T-cell (primary cell): Measurements from ENCODE around the gene PCDH9. TPM values are rescaled to one million over a fixed set of nuclear protein-coding genes. Genes with fewer than 3 reads are reported as not detected.

Source experiments
- ATAC-seq, 4 experiments: fragments of 200-7000 bp in 3 of 4; fragments of 150-1000 bp in 1 of 4; cut with Tn5 transposase; replicated peaks in 1 of 4; 1 replicate in 3 of 4; 2 replicates in 1 of 4; pipeline ENCODE4 v1.10.0; 2021; ENCODE audit warnings: moderate library complexity in 3 of 4, mild to moderate bottlenecking in 2 of 4, moderate number of reproducible peaks in 1 of 4
- CTCF ChIA-PET, 2 donors: fragments of 300-600 bp; sonication (Branson Sonifier 250); formaldehyde crosslinking; loops; one replicate each; lab custom pipeline; 2022; ENCODE audit warnings: antibody characterized with exemption in 2 of 2; lab: Charles Lee
- POLR2A ChIA-PET, 2 donors: fragments of 300-600 bp; sonication (Branson Sonifier 250); formaldehyde crosslinking; loops; one replicate each; lab custom pipeline; 2022; ENCODE audit warnings: antibody characterized with exemption in 2 of 2; lab: Charles Lee
- DNase-seq, 35 experiments: peaks; one replicate each; pipeline versions ENCODE4 v3.0.0 to v3.0.0-alpha.2; 2013 to 2023
- H3K27ac ChIP-seq: one replicate; pipeline ENCODE4 v1.5.1; 2013; ENCODE audit warnings: low read length
- H3K27me3 ChIP-seq, 2 experiments: replicated peaks in 1 of 2; 1 replicate in 1 of 2; 2 replicates in 1 of 2; pipeline versions ENCODE4 v1.6.1 to v1.7.0; 2013; ENCODE audit warnings: low read length in 1 of 2, mixed read lengths in 1 of 2; ENCODE audit not compliant: control insufficient read depth in 2 of 2, insufficient read depth in 2 of 2; ENCODE audit errors: extremely low read depth in 1 of 2
- H3K36me3 ChIP-seq, 2 donors: 1 replicate in 1 of 2; 2 replicates in 1 of 2; pipeline versions ENCODE4 v1.6.1 to v1.7.0; 2013; ENCODE audit warnings: low read length in 1 of 2; ENCODE audit not compliant: control insufficient read depth in 2 of 2, insufficient read depth in 1 of 2; ENCODE audit errors: extremely low read depth in 1 of 2
- H3K4me1 ChIP-seq, 2 experiments: 1 replicate in 1 of 2; 2 replicates in 1 of 2; pipeline versions ENCODE4 v1.6.1 to v1.7.0; 2013; ENCODE audit warnings: low read length in 2 of 2, mixed read lengths in 1 of 2; ENCODE audit not compliant: insufficient read depth in 2 of 2, control insufficient read depth in 1 of 2; ENCODE audit errors: extremely low read depth in 1 of 2
- H3K4me3 ChIP-seq, 2 donors: 1 replicate in 1 of 2; 2 replicates in 1 of 2; pipeline versions ENCODE4 v1.5.1 to v1.7.0; 2013; ENCODE audit warnings: mild to moderate bottlenecking in 2 of 2, low read length in 1 of 2, moderate library complexity in 1 of 2; ENCODE audit not compliant: control insufficient read depth in 1 of 2; ENCODE audit errors: extremely low read depth in 1 of 2
- H3K9me3 ChIP-seq: 2 replicates; pipeline ENCODE4 v1.7.0; 2013
- H3K27ac Mint-ChIP-seq, 2 donors: one replicate each; pipeline ENCODE4 v1.8.0; 2020 to 2021; ENCODE audit warnings: mild to moderate bottlenecking in 2 of 2, mixed read lengths in 2 of 2
- H3K27me3 Mint-ChIP-seq, 2 donors: one replicate each; pipeline ENCODE4 v1.8.0; 2021 to 2022; ENCODE audit warnings: mixed read lengths in 2 of 2
- H3K36me3 Mint-ChIP-seq: one replicate; pipeline ENCODE4 v1.8.0; 2021; ENCODE audit warnings: mixed read lengths
- H3K4me1 Mint-ChIP-seq, 3 donors: one replicate each; pipeline ENCODE4 v1.8.0; 2020 to 2022; ENCODE audit warnings: mixed read lengths in 3 of 3, mild to moderate bottlenecking in 1 of 3
- H3K4me3 Mint-ChIP-seq, 3 donors: one replicate each; pipeline ENCODE4 v1.8.0; 2020 to 2022; ENCODE audit warnings: mild to moderate bottlenecking in 3 of 3, mixed read lengths in 3 of 3, moderate library complexity in 3 of 3
- H3K9me3 Mint-ChIP-seq, 3 donors: one replicate each; pipeline ENCODE4 v1.8.0; 2020 to 2022; ENCODE audit warnings: mixed read lengths in 3 of 3
- WGBS: methylation state at CpG from one replicate; pipeline ENCODE4 v1.1.5; 2013; ENCODE audit warnings: missing lambda C conversion rate; ENCODE audit not compliant: insufficient coverage; 5-methylcytosine and 5-hydroxymethylcytosine counted together
- total RNA-seq, 35 experiments: library from RNA in 6 of 35; stranded (reverse) in 6 of 35; fragments of 120-200 nt in 1 of 35; gene quantifications; one replicate each; pipeline versions ENCODE4 v1.2.1 to v1.2.4 and lab custom pipeline; 2013 to 2026

PCDH9 gene
- total RNA-seq, 5 donors from 2014 or later (not counting 1 experiment from before 2014, with no cell fraction given) = 0.38 to 1.3 (median 0.53) TPM

DNA sequence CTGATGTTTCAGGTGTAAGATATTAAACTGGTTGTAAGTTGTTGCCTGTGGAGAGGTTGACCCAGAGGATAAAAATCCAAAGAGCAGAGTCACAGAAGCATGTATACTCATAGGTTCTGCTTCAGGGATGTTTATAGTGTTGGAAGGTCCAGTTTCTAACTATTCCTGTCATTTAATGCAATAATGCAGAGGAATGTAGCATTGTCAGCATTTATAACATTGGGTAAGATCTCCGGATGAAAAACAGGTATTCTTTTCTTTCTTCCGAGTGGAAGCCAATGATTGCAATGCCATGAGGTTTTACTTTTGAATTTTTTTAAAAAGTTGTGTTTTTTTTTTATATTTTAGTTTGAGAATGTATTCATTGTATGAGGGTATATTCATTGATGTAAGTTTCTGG, 771.0 kb downstream of the PCDH9 start:
- no peaks in the 10 kb centered on the region for H3K9me3 ChIP-seq
- no peaks in the 10 kb centered on the region for H3K36me3 ChIP-seq
- no peak overlapping the region for H3K4me3 Mint-ChIP-seq
- H3K27me3 Mint-ChIP-seq = no peaks in the 10 kb centered on the region
- no peak overlapping the region for H3K27ac ChIP-seq
- H3K36me3 Mint-ChIP-seq = no peaks in the 10 kb centered on the region
- no peaks in the 10 kb centered on the region for H3K27me3 ChIP-seq
- POLR2A ChIA-PET = no interaction called here
- DNase-seq (no peak), ATAC-seq (no peak)
- H3K4me1 ChIP-seq = no peaks in the 10 kb centered on the region
- WGBS = 100% methylated on average over 1 of the region's 2 CpGs
- no peak overlapping the region for H3K27ac Mint-ChIP-seq
- H3K9me3 Mint-ChIP-seq = peaks cover 2 to 14% (median 12%) of the 10 kb centered on the region in 3 donors
- H3K4me3 ChIP-seq = no peak overlapping the region
- CTCF ChIA-PET = no interaction called here
- no peaks in the 10 kb centered on the region for H3K4me1 Mint-ChIP-seq

DNA sequence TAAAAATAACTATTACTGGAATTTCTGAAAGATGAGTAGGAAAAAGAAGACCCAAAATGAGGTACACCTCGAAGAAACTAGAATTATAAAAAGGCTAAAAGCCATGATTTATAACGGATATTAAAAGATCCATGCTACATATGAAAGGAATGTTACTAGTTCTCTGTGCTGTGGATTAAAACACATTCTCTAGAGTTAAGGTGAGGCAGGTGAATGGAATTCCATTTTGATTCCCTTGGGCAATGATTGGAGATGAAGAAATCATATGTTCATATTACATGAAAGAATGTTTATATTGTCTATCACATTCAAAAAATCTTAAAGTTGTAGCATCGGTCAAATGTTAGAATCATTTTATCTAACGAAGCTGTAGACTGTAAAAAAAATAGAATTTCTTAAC, 783.7 kb downstream of the PCDH9 start:
- ChIA-PET POLR2A (no interaction called here), CTCF (no interaction called here)
- Histone ChIP-seq H3K36me3 (no peaks in the 10 kb centered on the region), H3K27ac (no peak overlapping the region), H3K9me3 (no peaks in the 10 kb centered on the region), H3K4me1 (no peaks in the 10 kb centered on the region), H3K4me3 (no peak overlapping the region), H3K27me3 (no peaks in the 10 kb centered on the region)
- H3K4me1 Mint-ChIP-seq = no peaks in the 10 kb centered on the region
- no peak overlapping the region for H3K4me3 Mint-ChIP-seq
- DNase-seq (no peak), ATAC-seq (no peak)
- peaks cover 0 to 7% (median 4%) of the 10 kb centered on the region in 3 donors for H3K9me3 Mint-ChIP-seq
- WGBS = 79% methylated on average over 2 of the region's 4 CpGs
- H3K27ac Mint-ChIP-seq = no peak overlapping the region
- H3K36me3 Mint-ChIP-seq = no peaks in the 10 kb centered on the region
- no peaks in the 10 kb centered on the region for H3K27me3 Mint-ChIP-seq

DNA sequence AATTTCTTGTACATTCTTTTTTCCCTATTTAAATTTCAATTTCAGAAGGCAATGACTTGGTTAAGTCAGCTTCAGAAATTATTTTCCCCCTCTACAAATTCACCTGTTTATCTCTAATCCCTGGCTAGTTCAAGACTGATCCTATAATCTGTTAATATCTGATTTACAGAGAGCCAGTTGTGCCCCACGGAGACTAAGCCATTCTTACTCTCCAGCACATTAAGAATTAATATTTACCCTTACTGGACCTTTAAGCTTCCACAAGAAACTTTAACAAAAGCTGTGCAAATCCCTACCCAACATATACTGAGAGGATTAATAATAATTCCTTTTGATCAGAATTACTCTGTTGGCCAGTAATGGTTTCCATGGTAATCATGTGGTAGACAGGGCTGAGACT, 786.2 kb downstream of the PCDH9 start:
- H3K9me3 ChIP-seq = no peaks in the 10 kb centered on the region
- H3K27ac ChIP-seq = no peak overlapping the region
- Mint-ChIP-seq H3K36me3 (no peaks in the 10 kb centered on the region), H3K4me3 (no peak overlapping the region), H3K9me3 (peaks cover 0 to 4% (median 0%) of the 10 kb centered on the region in 3 donors), H3K27ac (no peak overlapping the region), H3K4me1 (no peaks in the 10 kb centered on the region), H3K27me3 (no peaks in the 10 kb centered on the region)
- H3K36me3 ChIP-seq = no peaks in the 10 kb centered on the region
- ATAC-seq = no peak
- H3K27me3 ChIP-seq = no peaks in the 10 kb centered on the region
- POLR2A ChIA-PET = interaction anchor here in 1 of 2 donors (0.6 kb wide), 1 partner anchor 206 kb away, joined by 3 read pairs; no protein-coding TSS in a partner anchor
- H3K4me3 ChIP-seq = no peak overlapping the region
- CTCF ChIA-PET = interaction anchor here (0.6 kb wide), 2 partner anchors 13 to 93 kb away, joined by 3 read pairs; no protein-coding TSS in a partner anchor
- WGBS = 80% methylated on average over 1 of the region's 1 CpG
- H3K4me1 ChIP-seq = no peaks in the 10 kb centered on the region
- no peak for DNase-seq

DNA sequence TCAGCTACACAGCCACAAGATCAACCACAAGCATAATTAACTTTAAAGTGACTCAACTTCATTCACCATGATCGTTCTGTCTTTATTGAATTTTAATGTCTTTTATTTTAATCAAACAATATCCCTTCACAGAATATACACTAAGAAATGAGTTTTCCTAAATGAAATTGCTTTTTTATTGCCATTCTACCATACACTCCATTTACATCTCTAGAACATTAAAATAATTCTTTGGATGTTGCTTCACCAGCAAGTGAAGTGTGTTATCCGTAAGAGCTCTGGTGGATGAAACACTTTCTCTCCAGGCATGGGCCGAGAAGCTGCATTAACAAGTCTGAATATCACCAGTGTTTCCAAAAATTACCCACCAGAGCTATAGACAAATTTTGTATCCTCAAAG, 789.2 kb downstream of the PCDH9 start:
- Mint-ChIP-seq H3K4me3 (no peak overlapping the region), H3K9me3 (peaks cover 0 to 4% (median 1%) of the 10 kb centered on the region in 3 donors), H3K4me1 (no peaks in the 10 kb centered on the region), H3K27me3 (no peaks in the 10 kb centered on the region), H3K27ac (no peak overlapping the region), H3K36me3 (no peaks in the 10 kb centered on the region)
- ChIA-PET POLR2A (interaction anchor here in 1 of 2 donors (0.7 kb wide), 1 partner anchor 223 kb away, joined by 4 read pairs; no protein-coding TSS in a partner anchor), CTCF (no interaction called here)
- no peak for DNase-seq
- ATAC-seq = no peak
- WGBS = no CpG with 5 or more reads among the region's 3 CpGs
- no peaks in the 10 kb centered on the region for H3K9me3 ChIP-seq
- no peak overlapping the region for H3K4me3 ChIP-seq
- no peak overlapping the region for H3K27ac ChIP-seq
- H3K36me3 ChIP-seq = no peaks in the 10 kb centered on the region
- no peaks in the 10 kb centered on the region for H3K4me1 ChIP-seq
- H3K27me3 ChIP-seq = no peaks in the 10 kb centered on the region

DNA sequence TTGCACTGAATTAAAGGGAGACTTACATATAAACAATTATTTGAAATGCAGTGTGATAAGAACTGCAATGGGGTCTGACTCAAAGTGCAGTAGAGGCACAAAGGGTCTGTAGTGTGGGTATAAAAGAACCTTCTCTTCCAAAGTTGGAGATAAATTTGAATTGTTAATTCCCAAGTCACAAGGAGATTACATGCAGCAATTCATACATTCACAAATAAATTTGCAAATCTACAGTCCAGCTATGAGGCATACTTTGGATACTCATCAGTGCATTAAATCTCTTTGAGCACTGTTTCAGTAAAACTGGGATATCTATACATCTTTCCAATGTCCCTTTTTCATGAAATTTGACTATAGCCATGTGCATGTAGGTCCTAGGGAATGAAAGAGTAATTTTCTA, 799.4 kb downstream of the PCDH9 start:
- DNase-seq (no peak), ATAC-seq (no peak)
- H3K4me3 ChIP-seq = no peak overlapping the region
- Mint-ChIP-seq H3K9me3 (peaks cover 0 to 3% (median 0%) of the 10 kb centered on the region in 3 donors), H3K4me1 (no peaks in the 10 kb centered on the region), H3K36me3 (no peaks in the 10 kb centered on the region), H3K27ac (no peak overlapping the region), H3K4me3 (no peak overlapping the region), H3K27me3 (no peaks in the 10 kb centered on the region)
- ChIA-PET CTCF (no interaction called here), POLR2A (no interaction called here)
- H3K27ac ChIP-seq = no peak overlapping the region
- no peaks in the 10 kb centered on the region for H3K27me3 ChIP-seq
- no peaks in the 10 kb centered on the region for H3K36me3 ChIP-seq
- no peaks in the 10 kb centered on the region for H3K9me3 ChIP-seq
- H3K4me1 ChIP-seq = no peaks in the 10 kb centered on the region

DNA sequence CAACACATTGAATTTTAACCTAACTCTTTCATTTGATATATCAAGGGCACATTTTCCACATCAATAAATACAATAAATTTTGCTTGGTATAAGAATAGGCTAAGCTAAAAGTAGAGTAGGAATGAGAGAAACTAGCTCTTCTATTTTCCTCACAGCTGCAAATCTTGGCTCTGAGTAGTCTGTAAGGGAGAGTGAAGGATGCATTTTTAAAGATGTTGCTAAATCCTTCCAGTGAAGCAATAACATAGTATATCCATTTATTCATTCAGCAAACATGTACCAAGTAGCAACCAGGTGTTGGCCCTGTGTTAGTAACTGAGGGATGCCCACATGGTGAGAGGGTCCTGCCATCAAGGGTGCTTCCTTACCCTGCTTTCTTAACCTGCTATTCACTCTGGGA, 799.9 kb downstream of the PCDH9 start:
- Histone ChIP-seq H3K4me1 (no peaks in the 10 kb centered on the region), H3K27ac (no peak overlapping the region), H3K9me3 (no peaks in the 10 kb centered on the region), H3K27me3 (no peaks in the 10 kb centered on the region), H3K36me3 (no peaks in the 10 kb centered on the region), H3K4me3 (no peak overlapping the region)
- ATAC-seq = no peak
- no peaks in the 10 kb centered on the region for H3K4me1 Mint-ChIP-seq
- H3K27me3 Mint-ChIP-seq = no peaks in the 10 kb centered on the region
- POLR2A ChIA-PET = no interaction called here
- CTCF ChIA-PET = no interaction called here
- H3K9me3 Mint-ChIP-seq = peaks cover 0 to 3% (median 0%) of the 10 kb centered on the region in 3 donors
- H3K4me3 Mint-ChIP-seq = no peak overlapping the region
- no peaks in the 10 kb centered on the region for H3K36me3 Mint-ChIP-seq
- H3K27ac Mint-ChIP-seq = no peak overlapping the region
- no peak for DNase-seq

DNA sequence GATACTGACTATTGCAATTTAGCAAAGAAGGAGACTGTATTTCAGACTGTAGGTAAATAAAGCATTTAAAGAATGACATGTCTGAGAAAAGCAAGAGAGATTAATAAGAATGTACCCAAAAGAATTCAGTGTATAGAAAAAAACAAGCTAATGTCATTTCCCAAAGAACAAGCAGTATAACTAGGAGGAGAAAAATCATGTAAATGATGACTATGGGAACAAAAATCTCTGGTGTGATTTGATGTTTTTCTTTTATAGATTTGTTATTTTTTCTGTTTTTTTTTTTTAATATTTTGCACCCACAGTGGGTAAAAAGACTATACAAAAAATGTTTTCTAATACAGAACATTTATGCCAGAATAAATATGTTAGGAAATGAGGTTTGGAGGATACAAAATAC, 801.0 kb downstream of the PCDH9 start:
- Mint-ChIP-seq H3K27ac (no peak overlapping the region), H3K36me3 (no peaks in the 10 kb centered on the region), H3K4me3 (no peak overlapping the region), H3K9me3 (peaks cover 0 to 3% (median 2%) of the 10 kb centered on the region in 3 donors), H3K27me3 (no peaks in the 10 kb centered on the region), H3K4me1 (no peaks in the 10 kb centered on the region)
- no peaks in the 10 kb centered on the region for H3K27me3 ChIP-seq
- ATAC-seq = no peak
- ChIA-PET CTCF (interaction anchor here in 1 of 2 donors (0.5 kb wide), 1 partner anchor 10 kb away, joined by 3 read pairs; no protein-coding TSS in a partner anchor), POLR2A (no interaction called here)
- H3K4me1 ChIP-seq = no peaks in the 10 kb centered on the region
- DNase-seq = no peak
- no peak overlapping the region for H3K4me3 ChIP-seq
- no peak overlapping the region for H3K27ac ChIP-seq
- no peaks in the 10 kb centered on the region for H3K9me3 ChIP-seq
- H3K36me3 ChIP-seq = no peaks in the 10 kb centered on the region
